NOMO-1 treated with dmso at 0.1 percent for 144 hours (cell line): ENCODE data around the gene XYLT2.
"Not testable (repeated sequence)": the region's sequence is repeated elsewhere in the genome, so short reads cannot be mapped to it uniquely, and the experiment has no call there.

Experiments used
- DNase-seq: peaks from one replicate; lab custom pipeline; 2025; ENCODE audit not compliant: unreplicated experiment; lab: John Stamatoyannopoulos, UW

The XYLT2 gene

GRCh38 chr17:50389534-50389933, 43.6 kb downstream of the XYLT2 start:
- no peak for DNase-seq

- DNase-seq: no peak
Measured at GRCh38 chr17:50392621-50393020, 46.7 kb downstream of the XYLT2 start.

GRCh38 chr17:50393700-50394099, 47.8 kb downstream of the XYLT2 start:
- DNase-seq: no peak

- no peak for DNase-seq
Measured at GRCh38 chr17:50394711-50395110, 48.8 kb downstream of the XYLT2 start.

- DNase-seq: no peak
Measured at GRCh38 chr17:50396261-50397110, 50.6 kb downstream of the XYLT2 start.

- DNase-seq: peak; percentile 69
Measured at GRCh38 chr17:50397111-50397918, 51.4 kb downstream of the XYLT2 start, which contains the start of gene LRRC59. Gene LRRC59, minus strand, starts transcription at chr17:50397523. Its CDS starts 206 bp downstream, at chr17:50397317.

GRCh38 chr17:50397919-50398285, 52.0 kb downstream of the XYLT2 start:
- DNase-seq: no peak

GRCh38 chr17:50398672-50399071, 52.7 kb downstream of the XYLT2 start:
- not testable (repeated sequence) for DNase-seq

- DNase-seq: not testable (repeated sequence)
Measured at GRCh38 chr17:50399591-50399990, 53.7 kb downstream of the XYLT2 start.

GRCh38 chr17:50405351-50405750, 59.4 kb downstream of the XYLT2 start:
- DNase-seq: not testable (repeated sequence)

GRCh38 chr17:50406578-50406977, 60.7 kb downstream of the XYLT2 start:
- no peak for DNase-seq

GRCh38 chr17:50407921-50408320, 62.0 kb downstream of the XYLT2 start:
- DNase-seq: no peak
